VCaP (cell line): ENCODE data around the gene RACK1.
"Not testable (repeated sequence)": the region's sequence is repeated elsewhere in the genome, so short reads cannot be mapped to it uniquely, and the experiment has no call there.

Experiments
- H3K27ac ChIP-seq: fragments of 450-650 bp; 2 replicates; pipeline ENCODE4 v1.5.1; 2017
- TF ChIP-seq, protein P1 (sequence below): fragments of 450-650 bp; conservative IDR thresholded peaks from 2 replicates; pipeline ENCODE4 v1.5.1; 2017; ENCODE audit warnings: mild to moderate bottlenecking, moderate library complexity

The RACK1 gene

DNA sequence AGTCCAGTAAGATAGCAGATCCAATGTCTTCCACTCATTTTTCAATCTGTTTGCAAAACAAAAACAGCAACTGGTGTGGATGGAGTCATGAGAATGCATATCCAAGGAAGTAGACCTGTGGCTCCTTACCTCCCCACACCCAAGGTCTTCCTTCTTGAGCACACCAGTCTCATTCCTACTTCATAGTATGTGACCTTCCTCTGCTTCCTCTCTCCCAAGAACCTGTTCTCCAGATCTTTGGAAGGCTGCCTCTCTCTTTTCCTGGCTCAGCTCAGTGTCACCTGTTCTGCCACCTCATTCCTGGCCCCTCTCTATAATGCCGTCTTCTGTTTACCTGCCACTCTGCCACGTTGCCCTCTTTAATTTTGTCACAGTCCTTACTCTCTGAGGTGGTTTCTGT lies 30.8 kb downstream of the RACK1 start:
- 0 out of 2 replicates have a peak overlapping the region, but pooled peaks have one; percentile 2 for H3K27ac ChIP-seq
- TF ChIP-seq, protein P1, sequence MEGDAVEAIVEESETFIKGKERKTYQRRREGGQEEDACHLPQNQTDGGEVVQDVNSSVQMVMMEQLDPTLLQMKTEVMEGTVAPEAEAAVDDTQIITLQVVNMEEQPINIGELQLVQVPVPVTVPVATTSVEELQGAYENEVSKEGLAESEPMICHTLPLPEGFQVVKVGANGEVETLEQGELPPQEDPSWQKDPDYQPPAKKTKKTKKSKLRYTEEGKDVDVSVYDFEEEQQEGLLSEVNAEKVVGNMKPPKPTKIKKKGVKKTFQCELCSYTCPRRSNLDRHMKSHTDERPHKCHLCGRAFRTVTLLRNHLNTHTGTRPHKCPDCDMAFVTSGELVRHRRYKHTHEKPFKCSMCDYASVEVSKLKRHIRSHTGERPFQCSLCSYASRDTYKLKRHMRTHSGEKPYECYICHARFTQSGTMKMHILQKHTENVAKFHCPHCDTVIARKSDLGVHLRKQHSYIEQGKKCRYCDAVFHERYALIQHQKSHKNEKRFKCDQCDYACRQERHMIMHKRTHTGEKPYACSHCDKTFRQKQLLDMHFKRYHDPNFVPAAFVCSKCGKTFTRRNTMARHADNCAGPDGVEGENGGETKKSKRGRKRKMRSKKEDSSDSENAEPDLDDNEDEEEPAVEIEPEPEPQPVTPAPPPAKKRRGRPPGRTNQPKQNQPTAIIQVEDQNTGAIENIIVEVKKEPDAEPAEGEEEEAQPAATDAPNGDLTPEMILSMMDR, result no peak

DNA sequence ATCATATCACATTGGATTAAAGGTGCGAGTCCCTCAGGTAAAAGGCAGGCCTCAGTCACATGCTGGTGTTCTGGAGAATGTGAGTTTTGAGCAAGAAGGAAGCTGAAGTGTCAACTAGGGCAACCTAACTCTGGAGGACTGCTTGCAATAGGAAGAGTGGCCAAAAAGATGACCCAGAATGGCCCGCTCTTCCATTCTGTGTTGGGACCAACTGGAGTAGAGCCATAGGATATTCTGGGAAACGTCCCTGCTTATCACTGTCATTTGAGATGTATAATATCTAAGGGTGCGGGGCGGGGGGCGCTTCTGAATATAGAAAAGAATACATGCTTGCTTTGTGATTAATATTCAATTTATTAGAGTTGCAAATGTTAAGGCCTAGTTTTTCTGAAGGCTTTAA lies 31.6 kb downstream of the RACK1 start:
- TF ChIP-seq, protein P1, result no peak
- no peak overlapping the region for H3K27ac ChIP-seq

DNA sequence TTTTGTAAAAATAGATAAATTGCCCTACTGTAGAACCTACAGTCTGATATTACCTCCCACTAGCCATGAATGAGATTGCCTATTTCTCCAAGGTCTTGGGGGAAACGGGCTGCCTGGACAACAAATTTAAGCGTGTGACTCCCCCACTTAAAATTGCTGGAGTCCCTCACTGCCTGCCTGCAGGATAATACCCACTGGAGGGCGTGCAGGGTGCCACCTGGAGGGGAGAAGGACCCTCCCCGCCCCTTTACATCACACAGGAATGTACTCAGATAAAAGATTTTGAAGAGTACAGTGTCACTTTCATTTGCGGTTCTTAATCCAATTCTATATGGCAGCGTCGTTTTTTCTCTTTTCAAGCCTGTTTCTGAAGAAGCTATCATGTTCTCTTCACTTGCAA lies 32.5 kb downstream of the RACK1 start:
- TF ChIP-seq, protein P1, result peak; percentile 40; the same call in 1 of the 2 replicates
- H3K27ac ChIP-seq, result no peak overlapping the region

DNA sequence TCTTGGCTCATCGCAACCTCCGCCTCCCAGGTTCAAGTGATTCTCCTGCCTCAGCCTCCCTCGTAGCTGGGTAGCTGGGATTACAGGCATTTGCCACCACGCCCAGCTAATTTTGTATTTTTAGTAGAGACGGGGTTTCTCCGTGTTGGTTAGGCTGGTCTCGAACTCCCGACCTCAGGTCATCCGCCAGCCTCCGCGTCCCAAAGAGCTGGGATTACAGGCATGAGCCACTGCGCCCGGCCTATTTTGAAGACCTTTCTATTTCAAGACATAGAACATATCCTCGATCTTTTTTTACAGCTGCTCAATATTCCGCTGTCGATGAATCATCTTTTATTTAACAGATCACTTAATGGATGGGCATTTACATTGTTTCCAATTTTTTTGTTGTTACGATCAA lies 33.0 kb downstream of the RACK1 start:
- not testable (repeated sequence) for H3K27ac ChIP-seq

DNA sequence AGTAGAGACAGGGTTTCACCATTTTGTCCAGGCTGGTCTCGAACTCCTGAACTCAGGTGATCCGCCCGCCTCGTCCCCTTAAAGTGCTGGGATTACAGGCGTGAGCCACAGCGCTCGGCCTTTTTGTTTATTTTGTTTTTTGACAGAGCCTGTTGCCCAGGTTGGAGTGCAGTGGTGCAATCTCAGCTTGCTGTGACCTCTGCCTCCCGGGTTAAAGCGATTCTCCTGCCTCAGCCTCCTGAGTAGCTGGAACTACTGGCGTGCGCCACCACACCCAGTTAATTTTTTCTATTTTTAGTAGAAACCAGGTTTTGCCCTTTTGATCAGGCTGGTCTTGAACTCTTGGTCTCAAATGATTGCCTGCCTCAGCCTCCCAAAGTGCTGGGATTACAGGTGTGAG lies 33.6 kb downstream of the RACK1 start:
- not testable (repeated sequence) for H3K27ac ChIP-seq

DNA sequence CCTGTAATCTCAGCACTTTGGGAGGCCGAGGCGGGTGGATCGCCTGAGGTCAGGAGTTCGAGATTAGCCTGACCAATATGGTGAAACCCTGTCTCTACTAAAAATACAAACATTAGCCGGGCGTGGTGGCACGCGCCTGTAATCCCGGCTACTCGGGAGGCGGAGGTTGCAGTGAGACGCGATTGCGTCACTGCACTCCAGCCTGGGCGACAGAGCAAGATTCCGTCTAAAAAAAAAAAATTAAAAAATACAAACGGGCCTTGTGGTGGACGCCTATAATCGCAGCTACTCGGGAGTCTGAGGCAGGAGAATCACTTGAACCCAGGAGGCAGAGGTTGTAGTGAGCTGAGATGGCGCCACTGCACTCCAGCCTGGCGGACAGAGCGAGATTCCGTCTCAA lies 34.7 kb downstream of the RACK1 start:
- H3K27ac ChIP-seq, result not testable (repeated sequence)

- TF ChIP-seq, protein P1, result no peak
- peak overlapping the region; percentile 81 for H3K27ac ChIP-seq
Observed at GRCh38 chr5:181207960-181208253, 35.8 kb downstream of the RACK1 start.

DNA sequence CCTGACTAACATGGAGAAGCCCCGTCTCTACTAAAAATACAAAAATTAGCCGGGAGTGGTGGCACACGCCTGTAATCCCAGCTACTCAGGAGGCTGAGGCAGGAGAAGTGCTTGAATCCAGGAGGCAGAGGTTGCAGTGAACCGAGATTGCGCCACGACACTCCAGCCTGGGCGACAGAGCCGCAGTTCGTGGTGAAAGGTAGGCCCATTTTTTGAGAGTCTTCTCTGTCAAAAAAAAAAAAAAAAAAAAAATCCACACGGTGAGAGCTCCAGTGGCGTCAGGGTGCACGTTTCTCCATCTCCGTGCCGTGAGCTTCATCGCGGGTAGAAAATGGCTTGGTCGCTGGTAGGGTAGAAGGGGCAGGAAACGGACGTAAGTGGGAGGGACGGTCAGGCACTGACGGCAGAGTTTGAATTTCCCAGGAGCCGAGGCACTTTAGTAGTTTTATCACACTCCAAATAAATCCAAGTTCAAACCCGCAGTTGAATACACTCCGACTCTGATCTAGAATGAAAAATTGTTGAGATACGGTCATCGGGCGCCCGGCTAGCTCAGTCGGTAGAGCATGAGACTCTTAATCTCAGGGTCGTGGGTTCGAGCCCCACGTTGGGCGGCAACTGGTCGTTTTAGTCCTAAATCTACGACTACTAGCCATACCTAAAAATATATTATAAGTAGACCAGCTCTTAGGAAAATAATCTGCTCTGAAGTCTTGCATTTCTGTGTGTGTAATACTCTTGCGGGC lies 36.3 kb downstream of the RACK1 start:
- TF ChIP-seq, protein P1, result no peak; the same call in 1 of the 2 replicates
- H3K27ac ChIP-seq, result peak overlapping the region; percentile 81

- peak overlapping the region; percentile 81 for H3K27ac ChIP-seq
- TF ChIP-seq, protein P1, result no peak
Observed at GRCh38 chr5:181205761-181206649, 37.7 kb downstream of the RACK1 start.
